ENCODE data around the gene TSPAN5.

GRCh38 chr4:98564852-98565251 is 93.6 kb downstream of the TSPAN5 start:
- no peak for TF ChIP-seq CTCF (optimal IDR thresholded peaks at IDR 0.05 in 1 of 3, IDR thresholded peaks at IDR 0.05 in 1 of 3, conservative IDR thresholded peaks at IDR 0.05 in 1 of 3; ENCODE audit: extremely low read depth in 1 of 3, insufficient read depth in 2 of 3, low read length in 3 of 3)
- TF ChIP-seq EZH2 (IDR thresholded peaks at IDR 0.05; ENCODE audit: low read length) = no peak
